GM19351 (cell line): ENCODE data around the gene CDK14.
"Not testable (repeated sequence)": the region's sequence is repeated elsewhere in the genome, so short reads cannot be mapped to it uniquely, and the experiment has no call there.

Experiments used
- ATAC-seq: cut with Tn5 transposase; IDR thresholded peaks from one replicate; pipeline ENCODE4 v1.9.1; 2021; ENCODE audit warnings: mild to moderate bottlenecking, moderate library complexity; ENCODE audit not compliant: unreplicated experiment

Gene CDK14

DNA sequence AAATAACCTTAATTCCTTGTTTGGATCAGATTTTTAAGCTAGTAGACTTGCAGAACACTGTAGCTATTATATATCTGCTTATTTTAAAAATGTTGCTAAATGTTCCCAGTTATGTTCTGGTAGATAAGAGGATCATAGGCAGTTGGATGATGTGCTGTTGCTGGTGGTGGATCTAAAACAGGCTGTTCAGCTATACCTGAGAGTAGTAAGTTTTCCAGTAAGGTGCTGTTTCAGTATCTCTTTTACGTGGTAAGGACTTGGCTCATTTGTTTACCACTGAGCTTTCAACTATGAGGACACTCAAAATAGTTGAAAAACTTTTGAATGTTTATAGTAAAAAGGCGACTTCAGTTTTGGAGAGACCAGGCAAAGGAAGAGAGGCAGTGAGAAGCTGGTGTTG is 180.9 kb downstream of the CDK14 start:
- ATAC-seq, result peak; percentile 91

DNA sequence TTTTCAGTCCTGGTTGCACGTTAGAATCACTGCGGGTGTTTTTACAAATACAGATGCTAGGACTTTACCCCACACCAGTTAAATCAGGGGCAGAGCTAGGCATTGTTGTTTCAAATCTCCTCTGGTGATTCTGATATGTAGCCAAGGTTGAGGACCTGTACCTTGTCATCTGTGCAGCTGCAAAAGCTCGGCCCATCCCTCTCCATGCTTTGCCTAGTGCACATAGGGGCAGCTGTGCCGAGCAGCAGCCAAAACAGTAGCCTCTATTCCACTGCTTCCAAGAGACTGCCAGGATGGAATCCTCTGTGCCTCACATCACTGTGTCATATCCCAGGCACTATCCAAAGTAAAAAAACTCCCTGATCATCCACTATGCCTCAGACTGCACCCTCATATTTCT is 181.3 kb downstream of the CDK14 start:
- peak; percentile 42 for ATAC-seq

DNA sequence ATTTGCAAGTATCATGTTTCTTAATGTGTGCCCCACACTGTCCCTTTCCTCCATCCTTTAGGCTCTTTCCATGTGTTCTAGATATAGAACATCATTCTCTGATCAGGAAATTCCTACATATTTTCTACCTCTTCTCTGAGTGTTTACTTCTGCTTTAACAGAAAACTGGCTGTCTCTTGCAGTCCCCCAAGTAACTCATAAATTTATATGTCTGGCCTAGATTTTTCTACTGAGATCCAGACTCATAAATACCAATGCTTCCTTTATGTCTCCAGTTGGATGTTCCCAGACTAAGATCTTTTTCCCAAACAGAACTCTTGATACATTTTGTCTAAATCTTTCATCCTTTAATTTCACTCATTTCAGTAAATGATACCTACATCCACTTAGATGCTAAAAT is 181.8 kb downstream of the CDK14 start:
- no peak for ATAC-seq

DNA sequence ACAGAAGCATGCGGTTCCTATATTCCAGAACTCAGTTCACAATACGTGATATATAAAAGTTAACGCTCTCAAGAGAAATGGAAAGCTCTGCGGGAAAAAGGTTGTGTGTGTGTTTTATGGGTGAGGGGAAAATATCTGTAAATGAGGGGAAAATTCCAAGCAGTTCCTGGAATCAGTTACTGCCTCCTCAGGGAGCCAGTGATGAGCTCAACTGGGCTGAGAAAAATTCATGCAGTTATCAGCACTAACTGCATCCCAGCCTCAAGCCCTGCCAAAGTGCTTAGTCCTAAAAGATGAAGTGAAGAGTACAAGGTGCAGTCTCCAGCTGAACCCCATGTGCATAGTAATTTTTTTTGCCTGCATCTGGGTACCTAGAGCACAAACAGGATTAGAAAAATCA is 191.9 kb downstream of the CDK14 start:
- no peak for ATAC-seq

DNA sequence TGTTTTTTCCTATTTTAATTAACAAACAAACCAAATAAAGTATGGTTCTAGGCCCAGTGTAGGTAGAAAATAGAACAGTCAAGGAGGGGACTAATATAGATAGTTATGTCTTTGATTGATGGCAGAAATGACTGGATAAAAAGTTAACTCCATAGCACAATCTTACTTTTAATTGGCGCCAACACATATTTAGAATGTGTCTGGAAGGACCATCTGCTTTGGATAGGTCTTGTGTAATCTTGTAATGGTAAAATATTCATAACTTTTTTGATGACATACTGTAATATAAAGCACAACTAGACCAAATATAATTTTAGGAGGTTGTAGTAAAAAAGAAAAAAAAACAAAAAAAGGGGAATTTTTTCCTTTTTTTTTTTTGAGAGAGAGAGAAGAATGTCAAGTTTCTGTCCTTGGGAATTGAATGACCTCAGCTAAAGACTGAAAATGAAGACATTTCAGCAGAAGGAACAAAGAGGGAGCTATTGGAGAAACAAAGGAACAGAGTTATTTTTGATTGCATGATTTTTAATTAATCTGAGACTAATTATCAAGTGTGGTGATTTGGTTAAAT is 193.7 kb downstream of the CDK14 start:
- no peak for ATAC-seq

DNA sequence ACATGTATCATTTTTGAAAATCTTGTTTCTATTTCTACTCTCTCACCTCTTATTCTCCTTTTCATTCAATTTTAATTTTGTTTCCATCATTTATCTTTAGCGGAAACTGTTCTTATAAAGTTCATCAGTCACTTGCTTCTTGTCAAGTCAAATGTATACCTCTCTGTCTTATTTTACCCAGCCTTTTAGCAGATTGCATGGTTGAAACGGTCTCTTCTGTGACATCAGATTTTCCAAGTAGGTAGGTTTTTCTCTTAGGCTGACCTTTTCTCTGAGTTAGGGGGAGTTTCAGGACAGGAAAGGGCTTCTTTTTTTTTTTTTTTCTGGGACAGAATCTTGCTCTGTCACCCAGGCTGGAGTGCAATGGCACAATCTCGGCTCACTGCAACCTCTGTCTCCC is 195.5 kb downstream of the CDK14 start:
- no peak for ATAC-seq

DNA sequence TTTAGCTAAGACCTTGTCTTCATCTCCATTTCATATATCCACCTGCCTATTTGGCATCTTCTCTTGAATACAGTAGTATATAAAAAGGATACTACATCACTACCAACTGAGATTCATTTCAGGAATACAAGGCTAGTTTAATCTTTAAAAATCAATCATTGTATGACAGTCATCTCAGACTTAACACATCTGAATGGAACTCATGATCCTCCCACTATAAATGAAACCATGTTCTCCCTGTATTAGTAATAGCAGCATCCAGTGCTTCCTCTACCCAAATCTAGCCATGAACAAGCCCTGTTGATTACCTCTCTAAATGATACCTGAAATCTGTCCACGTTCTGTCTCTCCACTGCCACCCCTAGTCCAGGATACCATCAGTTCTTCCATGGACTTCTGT is 196.2 kb downstream of the CDK14 start:
- ATAC-seq, result no peak

DNA sequence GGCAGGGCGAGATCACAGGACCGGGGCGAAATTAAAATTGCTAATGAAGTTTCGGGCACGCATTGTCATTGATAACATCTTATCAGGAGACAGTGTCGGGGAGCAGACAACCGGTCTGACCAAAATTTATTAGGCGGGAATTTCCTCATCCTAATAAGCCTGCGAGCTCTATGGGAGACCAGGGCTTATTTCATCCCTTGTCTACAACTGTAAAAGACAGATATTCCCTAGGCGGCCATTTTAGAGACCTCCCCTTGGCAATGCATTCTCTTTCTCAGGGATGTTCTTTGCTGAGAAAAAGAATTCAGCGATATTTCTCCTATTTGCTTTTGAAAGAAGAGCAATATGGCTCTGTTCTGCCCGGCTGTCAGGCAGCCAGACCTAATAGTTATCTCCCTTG is 198.1 kb downstream of the CDK14 start:
- ATAC-seq, result not testable (repeated sequence)

DNA sequence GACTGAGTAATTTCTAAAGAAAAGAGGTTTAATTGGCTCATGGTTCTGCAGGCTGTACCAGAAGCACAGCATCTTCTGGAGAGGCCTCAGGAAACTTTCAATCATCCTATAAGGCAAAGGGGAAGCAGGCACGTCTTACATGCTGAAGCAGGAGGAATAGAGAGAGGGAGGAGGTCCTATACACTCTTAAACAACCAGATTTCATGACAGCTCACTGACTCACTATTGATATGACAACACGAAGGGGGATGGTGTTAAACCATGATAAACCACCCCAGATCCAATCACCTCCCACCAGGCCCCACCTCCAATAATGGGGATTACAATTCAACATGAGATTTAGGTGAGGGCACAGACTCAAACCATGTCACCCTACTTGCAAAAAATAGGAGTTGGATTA is 201.5 kb downstream of the CDK14 start:
- no peak for ATAC-seq

DNA sequence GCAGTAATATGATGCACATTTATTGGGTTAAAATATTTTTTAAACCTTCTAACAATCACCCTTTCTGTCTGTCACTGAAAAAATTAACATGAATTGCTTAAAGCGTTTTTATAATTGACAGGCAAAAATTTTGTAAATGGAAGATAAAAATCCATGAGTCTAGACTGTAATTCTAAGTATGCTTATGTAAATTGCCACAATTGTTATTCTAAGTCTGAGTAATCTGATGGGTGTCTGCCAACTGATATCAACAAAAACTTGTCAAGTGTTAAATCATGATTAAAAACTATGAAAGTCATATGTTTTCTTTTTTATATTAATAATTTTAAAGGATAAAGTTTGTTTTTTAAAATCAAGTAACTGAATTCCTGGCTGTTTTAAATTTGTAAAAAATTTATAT is 208.2 kb downstream of the CDK14 start:
- no peak for ATAC-seq

DNA sequence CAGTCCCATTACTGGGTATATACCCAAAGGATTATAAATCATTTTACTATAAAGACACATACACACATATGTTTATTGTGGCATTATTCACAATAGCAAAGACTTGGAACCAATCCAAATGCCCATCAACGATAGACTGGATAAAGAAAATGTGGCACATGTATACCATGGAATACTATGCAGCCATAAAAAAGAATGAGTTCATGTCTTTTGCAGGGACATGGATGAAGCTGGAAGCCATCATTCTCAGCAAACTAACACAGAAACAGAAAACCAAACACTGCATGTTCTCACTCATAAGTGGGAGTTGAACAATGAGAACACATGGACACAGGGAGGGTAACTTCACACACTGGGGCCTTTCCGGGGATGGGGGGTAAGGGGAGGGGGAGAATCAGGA is 219.4 kb downstream of the CDK14 start:
- ATAC-seq, result not testable (repeated sequence)

DNA sequence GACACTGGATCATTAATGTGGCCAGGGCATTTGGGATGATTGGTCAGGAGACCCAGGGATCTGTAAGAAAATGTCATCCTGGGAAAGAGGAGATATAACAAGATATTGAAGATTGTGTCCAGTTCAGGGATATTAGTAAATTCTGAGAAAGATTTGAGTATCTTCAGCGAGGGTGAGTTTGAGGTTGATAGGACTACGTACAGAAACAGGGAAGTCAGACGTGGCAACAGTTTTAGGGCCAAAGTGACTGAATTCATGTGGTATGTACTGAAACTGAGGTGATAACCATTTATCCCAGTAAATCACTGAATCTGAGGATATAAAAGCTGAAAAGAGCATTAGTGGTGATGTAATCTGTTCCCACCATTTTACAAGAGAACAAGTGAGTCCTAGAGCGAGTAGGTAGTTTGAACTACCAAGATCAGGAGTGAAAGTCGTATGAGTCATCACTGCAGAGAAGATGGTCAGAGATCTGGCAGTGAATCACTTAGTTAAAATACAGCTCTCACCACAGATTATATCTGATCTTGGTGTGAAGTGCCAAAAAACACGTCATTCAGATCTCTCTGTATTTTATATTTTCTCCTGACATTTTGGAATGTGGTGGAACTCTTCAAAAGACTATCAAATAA is 220.5 kb downstream of the CDK14 start:
- peak; percentile 100 for ATAC-seq

DNA sequence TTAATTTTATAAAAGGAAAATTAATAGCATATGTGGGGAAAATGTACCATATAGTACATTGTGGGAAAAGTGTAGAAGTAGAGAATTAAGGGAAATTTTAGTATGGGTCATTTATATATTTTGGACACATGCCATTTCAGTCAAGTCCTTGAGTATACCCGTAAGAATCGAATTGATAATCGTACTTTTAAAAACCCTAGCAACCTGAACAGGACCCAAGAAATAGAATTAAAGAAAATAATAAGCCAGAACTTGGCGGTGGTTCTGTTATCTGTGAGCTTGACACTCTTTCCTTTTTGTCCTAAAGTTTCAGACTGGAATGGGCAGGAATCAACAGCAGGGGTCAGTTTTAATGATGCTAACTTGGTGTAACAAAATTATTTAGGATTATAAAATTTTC is 221.0 kb downstream of the CDK14 start:
- ATAC-seq, result no peak

DNA sequence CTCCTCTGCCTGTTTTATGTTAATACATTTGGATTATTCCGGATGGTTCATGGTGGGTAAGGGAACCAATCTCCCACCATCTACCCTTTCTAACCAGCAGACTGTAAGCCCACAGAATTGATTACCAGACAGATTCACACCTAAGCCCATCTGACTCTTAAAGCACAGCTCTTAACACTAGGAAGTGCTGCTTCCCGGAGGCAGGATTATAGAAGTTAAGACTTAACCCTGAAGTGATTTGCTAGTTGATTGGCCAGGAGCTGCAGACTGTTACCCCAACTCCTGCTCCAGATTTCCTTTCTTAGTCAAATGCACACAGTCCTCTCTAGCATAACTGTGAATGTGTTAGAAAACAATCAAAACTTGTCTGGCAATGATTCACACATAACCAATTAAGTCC is 221.7 kb downstream of the CDK14 start:
- ATAC-seq, result no peak

DNA sequence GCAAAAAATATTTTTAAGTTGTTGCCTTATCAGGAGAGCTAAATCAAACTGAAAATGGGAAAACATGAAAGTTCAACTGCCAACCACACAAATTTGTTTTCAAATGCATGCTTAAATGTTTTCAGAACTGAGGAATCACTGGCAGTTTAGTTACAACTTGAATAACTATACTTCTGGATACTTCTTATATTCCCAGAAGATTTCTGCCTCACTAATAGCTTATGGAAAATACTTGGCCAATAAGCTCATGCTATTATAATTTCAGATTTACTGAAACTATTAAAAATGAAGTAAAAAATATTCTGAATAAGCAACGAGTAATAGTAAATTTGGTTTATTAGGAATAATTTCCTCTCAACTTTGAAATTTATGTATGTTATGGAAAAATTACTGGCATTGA is 222.2 kb downstream of the CDK14 start:
- no peak for ATAC-seq

DNA sequence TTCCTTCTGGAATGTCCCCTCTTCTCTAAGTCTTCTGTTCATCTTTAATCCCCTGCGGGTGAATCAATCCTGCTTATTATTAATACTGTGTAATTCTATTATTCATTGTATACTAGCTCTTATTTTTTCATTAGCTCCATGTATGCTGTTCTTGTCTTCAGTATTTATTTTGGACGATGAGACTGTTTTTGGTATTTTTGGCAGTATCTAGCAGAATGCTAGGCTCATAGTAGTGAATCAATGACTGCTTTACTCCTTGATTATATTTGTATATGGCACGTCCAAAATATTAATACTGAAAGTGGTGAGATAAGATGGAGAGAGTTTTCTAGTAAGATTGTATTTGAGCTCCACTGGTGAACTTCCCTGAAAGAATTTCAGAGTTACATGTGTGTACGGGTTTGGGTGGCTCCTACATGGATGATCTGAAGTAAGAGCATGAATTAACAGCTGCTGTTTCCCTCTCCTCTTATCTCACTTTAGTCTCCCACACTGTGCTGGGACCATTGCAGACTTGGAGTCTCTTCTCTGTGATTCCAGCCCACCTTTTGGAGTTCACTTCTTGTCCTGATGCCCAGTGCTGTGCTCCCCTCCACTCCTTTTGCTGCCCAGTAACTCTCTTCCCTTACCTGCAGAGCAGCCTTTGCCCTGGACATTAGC is 226.0 kb downstream of the CDK14 start:
- ATAC-seq, result no peak

DNA sequence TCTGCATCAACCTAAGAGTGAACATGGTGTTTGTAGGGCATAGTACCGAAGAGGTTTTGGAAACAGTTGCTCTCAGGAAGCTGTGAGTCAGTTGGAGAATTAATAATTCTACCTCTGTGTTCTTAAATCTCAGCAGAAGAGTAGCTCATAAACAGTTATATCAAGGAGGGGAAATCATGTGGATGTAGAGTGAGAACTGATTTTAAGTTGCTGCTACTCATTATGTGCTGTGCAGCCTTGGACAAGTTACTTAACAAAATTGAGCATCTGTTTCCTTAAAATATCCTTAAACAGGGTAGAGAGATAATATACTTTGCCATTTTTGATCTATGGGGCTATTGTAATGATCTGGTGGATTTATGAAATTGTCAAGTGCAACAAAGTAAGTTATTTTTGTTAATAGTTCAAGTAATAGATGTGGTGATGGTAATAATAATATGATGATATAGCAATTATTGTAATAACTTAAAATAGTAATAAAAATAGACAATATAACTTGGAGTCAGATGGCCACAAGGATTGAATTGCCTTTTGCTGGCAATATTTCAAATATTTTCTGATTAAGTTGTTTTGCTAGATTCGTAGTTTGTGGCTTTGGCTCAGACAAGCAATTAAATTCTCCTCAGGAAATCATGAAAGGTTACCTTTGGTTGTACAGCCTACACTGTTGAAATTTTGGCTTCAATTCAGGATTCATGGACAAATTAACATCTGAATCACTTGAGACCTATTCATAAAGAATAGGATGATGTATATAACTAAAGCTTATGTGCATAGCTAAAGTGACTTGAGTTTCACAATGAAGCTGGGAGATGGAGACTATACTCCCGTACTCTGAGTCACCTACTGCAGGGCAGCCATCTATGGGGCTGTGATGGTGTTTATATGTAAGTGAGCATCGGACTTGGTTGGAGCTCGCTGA is 228.5 kb downstream of the CDK14 start:
- ATAC-seq, result no peak

DNA sequence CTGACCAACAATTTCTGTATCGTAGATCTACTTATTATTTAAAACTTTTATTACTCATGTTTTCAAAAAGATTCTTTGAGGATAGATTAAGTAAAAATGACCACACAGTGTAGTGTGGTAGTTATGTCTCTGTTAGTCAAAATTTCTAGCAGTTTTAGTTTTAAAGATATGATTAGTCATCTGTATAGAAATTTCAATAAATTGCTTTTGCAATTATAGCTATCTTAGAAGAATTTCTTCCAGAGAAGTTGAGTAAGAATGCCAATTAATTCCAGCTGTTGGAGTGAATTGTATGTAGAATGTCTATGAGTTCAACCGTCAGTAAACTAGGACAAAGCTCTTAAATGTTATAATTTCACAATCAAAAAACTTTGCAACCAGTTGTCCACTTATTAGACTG is 229.7 kb downstream of the CDK14 start:
- no peak for ATAC-seq

DNA sequence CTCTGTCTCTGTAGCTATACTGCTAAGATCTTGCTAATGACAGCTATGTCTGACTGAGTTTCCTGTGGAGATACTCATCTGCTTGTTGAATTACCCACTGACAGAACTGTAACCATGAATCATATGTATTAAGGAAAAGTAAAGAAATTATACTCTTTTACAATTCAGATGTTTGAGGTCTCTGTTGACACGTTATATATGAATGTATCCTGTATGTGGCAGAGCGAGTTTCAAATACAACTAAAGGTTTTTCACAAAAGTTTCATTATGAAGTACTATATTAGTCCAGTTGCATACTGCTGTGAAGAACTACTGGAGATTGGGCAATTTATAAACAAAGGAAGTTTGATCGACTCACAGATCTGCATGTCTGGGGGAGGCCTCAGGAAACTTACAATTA is 232.5 kb downstream of the CDK14 start:
- no peak for ATAC-seq

DNA sequence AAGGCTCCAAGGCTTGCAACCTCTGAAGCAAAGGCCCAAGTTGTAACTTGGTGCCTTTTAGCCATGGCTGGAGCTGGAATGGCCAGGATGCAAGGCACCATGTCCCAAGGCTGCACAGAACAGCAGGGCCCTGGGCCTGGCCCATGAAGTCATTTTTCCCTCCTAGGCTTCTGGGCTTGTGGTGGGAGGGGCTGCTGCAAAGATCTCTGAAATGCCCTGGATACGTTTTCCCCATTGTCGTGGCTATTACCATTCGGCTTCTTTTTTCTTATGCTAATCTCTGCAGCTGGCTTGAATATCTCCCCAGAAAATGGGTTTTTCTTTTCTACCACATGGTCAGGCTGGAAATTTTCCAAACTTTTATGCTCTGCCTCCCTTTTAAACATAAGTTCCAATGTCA is 234.2 kb downstream of the CDK14 start:
- no peak for ATAC-seq

DNA sequence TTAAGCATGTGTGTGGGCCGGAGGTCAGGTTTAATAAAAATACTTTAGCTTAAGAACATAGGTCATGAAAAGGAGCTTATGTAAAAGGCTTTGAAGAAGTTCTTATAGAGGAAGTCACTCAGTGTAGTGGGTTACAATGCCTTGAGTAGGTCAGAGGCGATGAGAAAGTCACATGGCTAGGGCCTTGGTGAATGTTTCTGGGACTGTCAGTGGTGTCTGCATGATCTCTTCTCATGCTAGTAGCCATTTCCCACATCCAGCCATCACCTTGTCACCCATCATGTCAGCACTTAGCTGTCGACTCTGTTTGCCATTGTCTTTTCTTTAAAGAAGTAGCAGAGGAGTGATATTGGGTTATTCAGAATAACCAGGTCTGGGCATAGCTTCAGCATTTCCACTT is 236.6 kb downstream of the CDK14 start:
- ATAC-seq, result no peak

DNA sequence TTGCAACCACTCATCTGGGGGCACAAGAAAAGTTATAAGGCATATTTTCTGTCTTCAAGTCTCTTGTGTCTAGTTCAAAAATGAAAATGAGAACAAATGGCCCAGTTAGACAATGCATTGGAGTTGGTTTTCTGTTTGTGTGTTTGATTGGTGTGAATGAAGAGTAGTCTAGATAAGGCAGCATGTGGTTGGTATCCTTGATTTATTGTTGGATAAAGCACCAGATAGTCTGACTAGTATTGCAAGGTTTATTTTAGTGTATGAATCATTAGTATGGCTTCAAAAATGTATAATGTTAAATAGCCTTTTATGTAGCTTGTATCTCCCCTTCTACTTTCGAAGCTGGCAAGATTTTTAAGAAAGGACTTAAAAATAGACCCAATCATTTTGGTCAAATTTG is 237.3 kb downstream of the CDK14 start:
- ATAC-seq, result no peak
